A673 (cell line): ENCODE data around the gene NUP88. TPM values are rescaled to one million over a fixed set of nuclear protein-coding genes. Genes with fewer than 3 reads are reported as not detected.
A peak's percentile ranks its signal among the peaks of the same experiment; 100 is the strongest.

ENCODE experiments used
- BruUV-seq: library from RNA; stranded (reverse); fragments of 400-500 nt; replicated peaks from 2 replicates; lab custom pipeline; 2021; lab: Mats Ljungman, UMichigan
- CTCF ChIA-PET: fragments of 300-600 bp; sonication (Branson Sonifier 250); formaldehyde crosslinking; loops from one replicate; lab custom pipeline; 2022; ENCODE audit warnings: antibody characterized with exemption; lab: Charles Lee
- POLR2A ChIA-PET: fragments of 300-600 bp; sonication (Branson Sonifier 250); formaldehyde crosslinking; loops from one replicate; lab custom pipeline; 2022; ENCODE audit warnings: antibody characterized with exemption; ENCODE audit not compliant: low non-redundant PET; lab: Charles Lee
- DNase-seq: peaks from one replicate; pipeline ENCODE4 v3.0.0-alpha.2; 2015; ENCODE audit warnings: low spot score
- H3K27ac ChIP-seq: fragments of 200-600 bp; sonication (generic); 2 replicates; pipeline ENCODE4 v1.5.1; 2016; ENCODE audit warnings: mixed run types, low read depth, mild to moderate bottlenecking, mixed read lengths, antibody characterized with exemption, low read length; ENCODE audit not compliant: poor library complexity, severe bottlenecking
- H3K27me3 ChIP-seq: fragments of 200-600 bp; sonication (generic); replicated peaks from 2 replicates; pipeline ENCODE4 v1.6.1; 2017; ENCODE audit warnings: mixed run types, low read depth, mild to moderate bottlenecking, mixed read lengths, antibody characterized with exemption, low read length; ENCODE audit not compliant: insufficient read depth, poor library complexity
- H3K36me3 ChIP-seq: fragments of 200-600 bp; sonication (generic); 2 replicates; pipeline ENCODE4 v1.6.1; 2016; ENCODE audit warnings: mixed run types, mild to moderate bottlenecking, mixed read lengths, antibody characterized with exemption, low read length; ENCODE audit not compliant: insufficient read depth, poor library complexity, severe bottlenecking
- H3K4me1 ChIP-seq: fragments of 200-600 bp; sonication (generic); 2 replicates; pipeline ENCODE4 v1.6.1; 2017; ENCODE audit warnings: mixed run types, mild to moderate bottlenecking, mixed read lengths, antibody characterized with exemption, low read length; ENCODE audit not compliant: insufficient read depth, poor library complexity, severe bottlenecking
- H3K4me3 ChIP-seq: fragments of 200-600 bp; sonication (generic); 2 replicates; pipeline ENCODE4 v1.5.1; 2016; ENCODE audit warnings: low read depth, mixed run types, mild to moderate bottlenecking, mixed read lengths, low read length; ENCODE audit not compliant: poor library complexity, severe bottlenecking
- H3K9me3 ChIP-seq: fragments of 200-600 bp; sonication (generic); 2 replicates; pipeline ENCODE4 v1.6.1; 2016; ENCODE audit warnings: mixed run types, low read depth, mild to moderate bottlenecking, mixed read lengths, antibody characterized with exemption, low read length; ENCODE audit not compliant: poor library complexity, severe bottlenecking
- CTCF ChIP-seq: fragments of 300-800, 200-600 bp; sonication (generic); conservative IDR thresholded peaks from 2 replicates; pipeline ENCODE4 v1.5.1; 2017; ENCODE audit warnings: low read depth, mild to moderate bottlenecking, antibody characterized with exemption, low read length, moderate library complexity, mixed read lengths
- EZH2 ChIP-seq: fragments of 200-600 bp; sonication (generic); IDR thresholded peaks from 2 replicates; pipeline ENCODE4 v1.6.1; 2017; ENCODE audit warnings: borderline replicate concordance, low read depth, mild to moderate bottlenecking, mixed read lengths, antibody characterized with exemption, low read length; ENCODE audit not compliant: poor library complexity, severe bottlenecking
- intact Hi-C: fragments of 100-400 bp; cut with micrococcal nuclease; formaldehyde crosslinking; loops from one replicate; pipeline ENCODE4 v1.10.0; 2022; ENCODE audit not compliant: unreplicated experiment
- total RNA-seq: library from RNA; stranded (reverse); gene quantifications from 2 replicates; pipeline ENCODE4 v1.2.3, GENCODE V29; 2021

NUP88 gene
- total RNA-seq, 1 experiment from 2014 or later: 132 TPM

- Histone ChIP-seq H3K4me3 (no peak overlapping the region), H3K4me1 (no peaks in the 10 kb centered on the region), H3K27me3 (no peaks in the 10 kb centered on the region), H3K36me3 (peaks cover 97% of the 10 kb centered on the region), H3K27ac (no peak overlapping the region), H3K9me3 (no peaks in the 10 kb centered on the region)
- POLR2A ChIA-PET: no interaction called here
- intact Hi-C loops: loop anchor here (10.0 kb wide), 1 partner anchor 176 kb away; no protein-coding TSS in a partner anchor
- BruUV-seq: no TSS peak
- no peak for DNase-seq
- CTCF ChIA-PET: interaction anchor here (0.7 kb wide), 2 partner anchors 27 to 1228 kb away, joined by 3 read pairs; no protein-coding TSS in a partner anchor
- TF ChIP-seq EZH2 (no peak), CTCF (no peak)
Measured at GRCh38 chr17:5430413-5430999, 11.0 kb upstream of the NUP88 start.

- TF ChIP-seq EZH2 (no peak), CTCF (no peak)
- ChIA-PET POLR2A (no interaction called here), CTCF (interaction anchor here (0.8 kb wide), 1 partner anchor 10 kb away, joined by 3 read pairs; the partner anchor contains the start of gene C1QBP)
- no peaks in the 10 kb centered on the region for H3K27me3 ChIP-seq
- H3K27ac ChIP-seq: peak overlapping the region; percentile 21
- intact Hi-C loops: no loop called here
- DNase-seq: no peak
- no peaks in the 10 kb centered on the region for H3K9me3 ChIP-seq
- H3K4me1 ChIP-seq: no peaks in the 10 kb centered on the region
- BruUV-seq: no TSS peak
- H3K4me3 ChIP-seq: no peak overlapping the region
- peaks cover 97% of the 10 kb centered on the region for H3K36me3 ChIP-seq
Measured at GRCh38 chr17:5429191-5429887, 9.9 kb upstream of the NUP88 start.

- no TSS peak for BruUV-seq
- ChIA-PET POLR2A (no interaction called here), CTCF (no interaction called here)
- Histone ChIP-seq H3K27ac (no peak overlapping the region), H3K4me1 (peaks cover 7% of the 10 kb centered on the region), H3K9me3 (no peaks in the 10 kb centered on the region), H3K4me3 (no peak overlapping the region), H3K36me3 (peaks cover 94% of the 10 kb centered on the region), H3K27me3 (no peaks in the 10 kb centered on the region)
- intact Hi-C loops: no loop called here
- DNase-seq: no peak
- TF ChIP-seq EZH2 (no peak), CTCF (no peak)
Measured at GRCh38 chr17:5425826-5426225, 6.4 kb upstream of the NUP88 start.
